Activated CD4-positive, alpha-beta T cell treated with anti-CD3 and anti-CD28 coated beads, Interleukin-2, amount 50 U/mL, for 4 hours (primary cell): ENCODE data around the gene TEAD3.
"Not testable (repeated sequence)": the region's sequence is repeated elsewhere in the genome, so short reads cannot be mapped to it uniquely, and the experiment has no call there.

Source experiments
- DNase-seq, 2 experiments: peaks; one replicate each; pipeline ENCODE4 v3.0.0-alpha.2; 2020

Gene TEAD3

GRCh38 chr6:35496841-35497570, at the start of gene TEAD3:
Gene TEAD3 (minus strand): TSS chr6:35497079.
- peak; percentile 34 to 40 for DNase-seq

- no peak for DNase-seq
Measured at GRCh38 chr6:35544769-35545361, 48.0 kb upstream of the TEAD3 start.

GRCh38 chr6:35543459-35544193, 46.7 kb upstream of the TEAD3 start:
- DNase-seq = no peak

- DNase-seq = no peak
Measured at GRCh38 chr6:35541836-35542235, 45.0 kb upstream of the TEAD3 start.

GRCh38 chr6:35539223-35539622, 42.3 kb upstream of the TEAD3 start:
- no peak for DNase-seq

- DNase-seq = not testable (repeated sequence)
Measured at GRCh38 chr6:35535847-35536246, 39.0 kb upstream of the TEAD3 start.

- DNase-seq = no peak
Measured at GRCh38 chr6:35534407-35535170, 37.7 kb upstream of the TEAD3 start.

GRCh38 chr6:35533981-35534380, 37.1 kb upstream of the TEAD3 start:
- no peak for DNase-seq

GRCh38 chr6:35532126-35532525, 35.2 kb upstream of the TEAD3 start:
- no peak for DNase-seq

- no peak for DNase-seq
Measured at GRCh38 chr6:35524380-35525020, 27.6 kb upstream of the TEAD3 start.

- DNase-seq = peak; percentile 71 to 74
Measured at GRCh38 chr6:35522660-35523658, 26.1 kb upstream of the TEAD3 start.

- no peak for DNase-seq
Measured at GRCh38 chr6:35522151-35522550, 25.3 kb upstream of the TEAD3 start.

- no peak for DNase-seq
Measured at GRCh38 chr6:35521235-35521634, 24.4 kb upstream of the TEAD3 start.

- no peak for DNase-seq
Measured at GRCh38 chr6:35519313-35520015, 22.6 kb upstream of the TEAD3 start.

- no peak for DNase-seq
Measured at GRCh38 chr6:35518566-35519312, 21.9 kb upstream of the TEAD3 start.

- DNase-seq = not testable (repeated sequence)
Measured at GRCh38 chr6:35517978-35518377, 21.1 kb upstream of the TEAD3 start.

- no peak for DNase-seq
Measured at GRCh38 chr6:35516712-35517111, 19.8 kb upstream of the TEAD3 start.

- not testable (repeated sequence) for DNase-seq
Measured at GRCh38 chr6:35515939-35516338, 19.1 kb upstream of the TEAD3 start.

GRCh38 chr6:35514587-35514986, 17.7 kb upstream of the TEAD3 start:
- DNase-seq = no peak

- DNase-seq = no peak
Measured at GRCh38 chr6:35512740-35513139, 15.9 kb upstream of the TEAD3 start, which contains the start of gene TULP1. Gene TULP1 (minus strand): TSS chr6:35512896. CDS start chr6:35512858, 38 bp downstream.
